ENCODE results near the gene RPL41. TPM values are rescaled to one million over a fixed set of nuclear protein-coding genes. Genes with fewer than 3 reads are reported as not detected.

Gene RPL41
- total RNA-seq, 6 donors from 2014 or later, result 1,377 to 3,349 (median 3,110) TPM

GRCh38 chr12:56164345-56164729 lies 47.9 kb downstream of the RPL41 start:
- TF ChIP-seq POLR2A (IDR thresholded peaks at IDR 0.05) (no peak), POLR2AphosphoS5 (IDR thresholded peaks at IDR 0.05) (no peak), EP300 (IDR thresholded peaks at IDR 0.05) (no peak)
- TF ChIP-seq, protein P1, sequence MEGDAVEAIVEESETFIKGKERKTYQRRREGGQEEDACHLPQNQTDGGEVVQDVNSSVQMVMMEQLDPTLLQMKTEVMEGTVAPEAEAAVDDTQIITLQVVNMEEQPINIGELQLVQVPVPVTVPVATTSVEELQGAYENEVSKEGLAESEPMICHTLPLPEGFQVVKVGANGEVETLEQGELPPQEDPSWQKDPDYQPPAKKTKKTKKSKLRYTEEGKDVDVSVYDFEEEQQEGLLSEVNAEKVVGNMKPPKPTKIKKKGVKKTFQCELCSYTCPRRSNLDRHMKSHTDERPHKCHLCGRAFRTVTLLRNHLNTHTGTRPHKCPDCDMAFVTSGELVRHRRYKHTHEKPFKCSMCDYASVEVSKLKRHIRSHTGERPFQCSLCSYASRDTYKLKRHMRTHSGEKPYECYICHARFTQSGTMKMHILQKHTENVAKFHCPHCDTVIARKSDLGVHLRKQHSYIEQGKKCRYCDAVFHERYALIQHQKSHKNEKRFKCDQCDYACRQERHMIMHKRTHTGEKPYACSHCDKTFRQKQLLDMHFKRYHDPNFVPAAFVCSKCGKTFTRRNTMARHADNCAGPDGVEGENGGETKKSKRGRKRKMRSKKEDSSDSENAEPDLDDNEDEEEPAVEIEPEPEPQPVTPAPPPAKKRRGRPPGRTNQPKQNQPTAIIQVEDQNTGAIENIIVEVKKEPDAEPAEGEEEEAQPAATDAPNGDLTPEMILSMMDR (IDR thresholded peaks at IDR 0.05), result no peak
- peaks cover 70 to 100% (median 90%) of the 10 kb centered on the region in 4 donors for H3K36me3 ChIP-seq
- peak in 1 of 2 donors; percentile 80 for DNase-seq
- no peaks in the 10 kb centered on the region for H3K27me3 ChIP-seq
- peak overlapping the region in 2 of 4 donors; percentile 6 to 97 for H3K27ac ChIP-seq
- H3K4me3 ChIP-seq, result no peak overlapping the region
- ATAC-seq (ENCODE audit: low FRiP score in 2 of 2), result peak; percentile 2 to 5
- 88 to 91% methylated on average over 17 of the region's 17 CpGs for WGBS, 2 donors
- H3K9me3 ChIP-seq, result no peaks in the 10 kb centered on the region
- H3K4me1 ChIP-seq, result peaks cover 26 to 42% (median 33%) of the 10 kb centered on the region in 4 donors

DNA sequence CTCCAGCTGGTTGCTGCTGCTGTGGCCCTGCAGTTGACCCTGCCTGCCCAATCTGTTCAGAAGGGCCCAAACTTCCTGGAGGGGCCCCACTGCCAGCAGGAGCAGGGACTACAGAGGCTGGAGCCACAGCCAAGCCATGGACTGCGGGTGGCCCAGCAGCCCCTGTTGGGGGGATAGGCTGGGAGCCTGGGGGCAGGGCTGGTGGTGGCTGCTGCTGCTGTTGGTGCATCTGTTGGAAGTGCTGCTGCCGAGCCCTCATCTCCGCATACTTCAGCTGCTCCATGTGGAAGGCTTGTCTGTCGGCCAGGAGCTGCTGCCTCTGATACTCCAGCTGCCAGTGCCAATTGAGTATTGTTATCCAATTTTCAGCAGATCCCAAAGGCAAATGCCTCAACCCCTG lies 48.9 kb downstream of the RPL41 start:
- TF ChIP-seq, protein P1 (IDR thresholded peaks at IDR 0.05), result no peak
- TF ChIP-seq EP300 (IDR thresholded peaks at IDR 0.05) (no peak), POLR2AphosphoS5 (IDR thresholded peaks at IDR 0.05) (no peak), POLR2A (IDR thresholded peaks at IDR 0.05) (no peak)
- no peaks in the 10 kb centered on the region for H3K9me3 ChIP-seq
- H3K4me3 ChIP-seq, result no peak overlapping the region
- H3K27ac ChIP-seq, result peak overlapping the region in 1 of 4 donors; percentile 2
- no peak for ATAC-seq (ENCODE audit: low FRiP score in 2 of 2)
- peak in 1 of 2 donors; percentile 63 for DNase-seq
- H3K4me1 ChIP-seq, result peaks cover 16 to 32% (median 23%) of the 10 kb centered on the region in 4 donors
- no peaks in the 10 kb centered on the region for H3K27me3 ChIP-seq
- peaks cover 74 to 100% (median 91%) of the 10 kb centered on the region in 4 donors for H3K36me3 ChIP-seq
- 75% methylated on average over 4 of the region's 4 CpGs; no CpG with 5 or more reads in 1 of the 2 donors for WGBS, 2 donors

Other genes starting within 250 kb of the RPL41 start
- gene PYM1, start 188.7 kb upstream of the RPL41 start, total RNA-seq, result 10 to 100 TPM; 23.0 to 47.3 (median 32.8) TPM
- gene DGKA, start 185.5 kb upstream of the RPL41 start, total RNA-seq, result 100 to 1,000 TPM in 1 of 6 donors, 10 to 100 TPM in 5; 16.7 to 251 (median 37.3) TPM
- gene PMEL, start 150.6 kb upstream of the RPL41 start, total RNA-seq, result 10 to 100 TPM in 1 of 6 donors, 1 to 10 TPM in 4, under 1 TPM in 1; 0.91 to 45.1 (median 1.5) TPM
- 10 to 100 TPM; 11.7 to 27.9 (median 21.7) TPM for gene CDK2, start 149.8 kb upstream of the RPL41 start, total RNA-seq
- gene RAB5B, start 142.6 kb upstream of the RPL41 start, total RNA-seq, result 100 to 1,000 TPM in 4 of 6 donors, 10 to 100 TPM in 2; 53.4 to 139 (median 116) TPM
- 10 to 100 TPM; 12.8 to 36.3 (median 21.9) TPM for gene SUOX, start 119.4 kb upstream of the RPL41 start, total RNA-seq
- 10 to 100 TPM in 1 of 6 donors, 1 to 10 TPM in 5; 5.6 to 23.0 (median 9.3) TPM for gene IKZF4, start 95.6 kb upstream of the RPL41 start, total RNA-seq
- gene RPS26, start 74.7 kb upstream of the RPL41 start, total RNA-seq, result 100 to 1,000 TPM in 3 of 6 donors, 10 to 100 TPM in 3; 15.3 to 570 (median 150) TPM
- gene ERBB3, start 36.5 kb upstream of the RPL41 start, total RNA-seq, result 100 to 1,000 TPM in 3 of 6 donors, 10 to 100 TPM in 3; 56.8 to 171 (median 101) TPM
- gene PA2G4, start 12.1 kb upstream of the RPL41 start, total RNA-seq, result 100 to 1,000 TPM in 1 of 6 donors, 10 to 100 TPM in 5; 36.7 to 103 (median 70.7) TPM
- 10 to 100 TPM in 2 of 6 donors, 1 to 10 TPM in 4; 2.1 to 22.0 (median 6.4) TPM for gene ZC3H10, start 1.6 kb downstream of the RPL41 start, total RNA-seq
- gene ESYT1, start 11.6 kb downstream of the RPL41 start, total RNA-seq, result 100 to 1,000 TPM in 5 of 6 donors, 10 to 100 TPM in 1; 73.9 to 132 (median 112) TPM
- 10 to 100 TPM; 10.5 to 38.4 (median 29.1) TPM for gene MYL6B, start 36.0 kb downstream of the RPL41 start, total RNA-seq
- 1,000 to 10,000 TPM in 5 of 6 donors, 100 to 1,000 TPM in 1; 665 to 1,935 (median 1,528) TPM for gene MYL6, start 41.7 kb downstream of the RPL41 start, total RNA-seq
- gene SMARCC2, start 72.8 kb downstream of the RPL41 start, total RNA-seq, result 100 to 1,000 TPM in 2 of 6 donors, 10 to 100 TPM in 4; 71.4 to 258 (median 93.9) TPM
- 10 to 100 TPM; 38.8 to 94.3 (median 62.1) TPM for gene RNF41, start 105.3 kb downstream of the RPL41 start, total RNA-seq
- 10 to 100 TPM in 4 of 6 donors, 1 to 10 TPM in 2; 4.2 to 23.1 (median 17.6) TPM for gene NABP2, start 107.7 kb downstream of the RPL41 start, total RNA-seq
- 1 to 10 TPM in 2 of 6 donors, under 1 TPM in 1, not detected in 3; 0.37 to 1.2 (median 1.1) TPM for gene SLC39A5, start 113.4 kb downstream of the RPL41 start, total RNA-seq
- 10 to 100 TPM; 17.6 to 48.2 (median 28.8) TPM for gene ANKRD52, start 141.8 kb downstream of the RPL41 start, total RNA-seq
- 10 to 100 TPM; 12.8 to 26.3 (median 17.5) TPM for gene COQ10A, start 150.3 kb downstream of the RPL41 start, total RNA-seq
- gene CS, start 183.7 kb downstream of the RPL41 start, total RNA-seq, result 100 to 1,000 TPM in 5 of 6 donors, 10 to 100 TPM in 1; 99.9 to 201 (median 151) TPM
- 100 to 1,000 TPM in 1 of 6 donors, 10 to 100 TPM in 5; 50.3 to 105 (median 61.4) TPM for gene CNPY2, start 199.4 kb downstream of the RPL41 start, total RNA-seq
- 100 to 1,000 TPM in 1 of 6 donors, 10 to 100 TPM in 5; 19.5 to 227 (median 74.4) TPM for gene PAN2, start 217.4 kb downstream of the RPL41 start, total RNA-seq
- gene IL23A, start 222.3 kb downstream of the RPL41 start, total RNA-seq, result 1 to 10 TPM in 1 of 6 donors, under 1 TPM in 1, not detected in 4; 0.81 to 1.1 TPM
- gene STAT2, start 243.5 kb downstream of the RPL41 start, total RNA-seq, result 100 to 1,000 TPM in 5 of 6 donors, 10 to 100 TPM in 1; 96.1 to 553 (median 178) TPM
- under 1 TPM in 1 of 6 donors, not detected in 5; 0.20 TPM for gene APOF, start 246.2 kb downstream of the RPL41 start, total RNA-seq

Data from upper lobe of left lung (tissue), 6 donors.